Ishikawa (cell line): ENCODE data around the gene FGFBP1.

Experiments used
- CREB1 ChIP-seq: IDR thresholded peaks from 2 replicates; pipeline ENCODE4 v1.6.1; 2012; ENCODE audit warnings: low read depth
- NFIC ChIP-seq: IDR thresholded peaks from 2 replicates; pipeline ENCODE4 v1.6.1; 2012
- TEAD4 ChIP-seq: IDR thresholded peaks from 2 replicates; pipeline ENCODE4 v1.6.1; 2012

GRCh38 chr4:15965325-15965724 is 26.8 kb upstream of the FGFBP1 start:
- TF ChIP-seq CREB1, result no peak
- TF ChIP-seq NFIC, result no peak
- TF ChIP-seq TEAD4, result no peak
